ENCODE data around the gene LCN12.
"Not testable (repeated sequence)": the region's sequence is repeated elsewhere in the genome, so short reads cannot be mapped to it uniquely, and the experiment has no call there.

Gene LCN12

DNA sequence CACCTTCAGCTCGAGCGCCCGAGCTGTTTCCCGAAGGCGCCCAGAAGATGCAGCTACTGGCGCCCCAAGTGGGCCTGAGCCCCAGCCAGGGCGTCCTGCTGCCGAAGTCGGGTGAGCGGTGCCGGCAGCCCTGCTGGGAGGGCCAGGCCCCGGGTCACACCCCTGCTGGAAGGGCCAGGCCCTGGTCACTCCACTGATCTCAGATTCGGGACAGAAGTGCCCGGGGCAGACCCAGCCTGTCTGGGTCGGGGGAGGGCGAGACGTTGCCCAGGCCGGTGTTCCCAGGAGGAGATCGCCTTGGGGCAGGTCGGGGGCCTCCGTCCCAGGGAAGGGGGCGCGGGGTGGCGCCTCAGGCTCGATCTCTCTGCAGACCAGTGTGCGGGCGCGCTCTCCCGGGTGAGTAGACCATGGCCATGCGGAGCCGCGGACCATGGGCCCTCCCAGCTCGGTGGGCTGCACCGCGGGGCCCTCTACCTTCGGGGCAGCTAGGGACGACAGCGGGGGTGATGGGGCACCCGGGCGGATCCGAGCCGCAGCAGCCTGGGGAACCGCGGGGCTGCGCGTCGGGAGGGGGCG, 33.0 kb downstream of the LCN12 start:
- in situ Hi-C loops (cut with MboI; ENCODE audit: low sequenced_read_pairs), result no loop called here

DNA sequence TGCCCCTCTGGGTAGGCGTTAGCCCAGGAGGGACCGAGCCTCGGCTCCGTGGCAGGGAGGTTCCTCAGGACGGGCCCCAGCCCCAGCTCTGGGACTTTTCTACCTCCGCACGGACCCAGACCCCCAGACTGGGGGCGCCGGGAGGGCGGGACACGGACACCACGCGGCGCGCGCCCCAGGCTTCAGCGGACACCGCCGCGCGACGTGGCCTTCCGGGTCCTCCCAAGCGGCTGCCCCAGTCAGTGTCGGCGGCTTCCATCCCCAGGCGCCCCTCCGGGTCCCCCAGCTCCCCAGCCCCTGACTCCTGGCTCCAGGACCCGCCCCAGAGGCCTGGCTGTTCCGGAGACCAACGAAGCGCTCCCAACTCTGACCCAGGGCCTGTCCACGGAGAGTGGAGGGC, 33.8 kb downstream of the LCN12 start:
- in situ Hi-C loops (cut with MboI; ENCODE audit: low sequenced_read_pairs), result no loop called here

DNA sequence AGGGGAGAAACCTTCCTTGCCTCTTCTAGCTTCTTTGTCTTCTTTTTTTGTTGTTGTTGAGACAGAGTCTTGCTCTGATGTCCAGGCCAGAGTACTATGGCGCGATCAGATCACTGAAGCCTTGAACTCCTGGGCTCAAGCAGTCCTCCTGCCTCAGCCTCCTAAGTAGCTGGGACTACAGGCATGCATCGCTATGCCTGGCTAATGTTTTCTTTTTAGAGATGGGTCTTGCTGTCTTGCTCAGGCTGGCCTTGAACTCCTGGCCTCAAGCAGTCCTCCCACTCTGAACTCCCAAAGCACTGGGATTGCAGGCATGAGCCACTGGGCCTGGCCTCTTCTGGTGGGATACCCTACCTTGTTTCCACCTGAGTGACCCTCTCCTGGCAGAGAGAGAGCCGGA, 36.8 kb downstream of the LCN12 start:
- in situ Hi-C loops (cut with MboI; ENCODE audit: low sequenced_read_pairs), result no loop called here

DNA sequence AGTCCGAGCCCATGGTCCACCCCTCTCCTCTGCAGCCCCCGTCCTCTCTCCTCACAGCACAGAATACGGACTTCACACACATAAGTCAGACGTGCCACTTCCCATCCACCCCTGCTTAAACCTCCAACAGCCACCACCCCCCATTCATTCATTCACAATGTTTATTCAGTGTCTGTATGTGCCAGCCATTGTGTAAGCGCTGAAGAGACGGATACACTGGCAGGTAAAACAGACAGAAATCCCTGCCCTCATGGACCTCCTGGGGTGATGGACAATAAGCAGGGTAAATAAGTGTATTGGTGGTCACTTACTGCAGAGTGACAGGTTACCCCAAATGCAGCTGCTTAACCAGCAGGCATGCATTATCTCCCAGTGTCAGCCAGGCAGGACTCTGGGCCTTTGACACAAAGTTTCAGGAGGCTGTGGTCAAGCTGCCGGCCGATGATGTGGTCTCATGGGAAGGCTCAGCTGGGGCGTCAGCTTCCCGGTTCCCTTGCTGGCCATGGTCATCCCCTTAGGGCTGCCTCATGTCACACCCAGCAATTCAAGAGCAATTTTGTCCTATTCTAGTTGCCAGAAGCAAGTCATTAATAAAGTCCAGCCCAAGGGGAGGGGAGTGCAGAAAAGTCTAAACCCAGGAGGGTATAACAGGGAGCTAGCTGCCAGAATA, 38.3 kb downstream of the LCN12 start:
- in situ Hi-C loops (cut with MboI; ENCODE audit: low sequenced_read_pairs), result no loop called here

DNA sequence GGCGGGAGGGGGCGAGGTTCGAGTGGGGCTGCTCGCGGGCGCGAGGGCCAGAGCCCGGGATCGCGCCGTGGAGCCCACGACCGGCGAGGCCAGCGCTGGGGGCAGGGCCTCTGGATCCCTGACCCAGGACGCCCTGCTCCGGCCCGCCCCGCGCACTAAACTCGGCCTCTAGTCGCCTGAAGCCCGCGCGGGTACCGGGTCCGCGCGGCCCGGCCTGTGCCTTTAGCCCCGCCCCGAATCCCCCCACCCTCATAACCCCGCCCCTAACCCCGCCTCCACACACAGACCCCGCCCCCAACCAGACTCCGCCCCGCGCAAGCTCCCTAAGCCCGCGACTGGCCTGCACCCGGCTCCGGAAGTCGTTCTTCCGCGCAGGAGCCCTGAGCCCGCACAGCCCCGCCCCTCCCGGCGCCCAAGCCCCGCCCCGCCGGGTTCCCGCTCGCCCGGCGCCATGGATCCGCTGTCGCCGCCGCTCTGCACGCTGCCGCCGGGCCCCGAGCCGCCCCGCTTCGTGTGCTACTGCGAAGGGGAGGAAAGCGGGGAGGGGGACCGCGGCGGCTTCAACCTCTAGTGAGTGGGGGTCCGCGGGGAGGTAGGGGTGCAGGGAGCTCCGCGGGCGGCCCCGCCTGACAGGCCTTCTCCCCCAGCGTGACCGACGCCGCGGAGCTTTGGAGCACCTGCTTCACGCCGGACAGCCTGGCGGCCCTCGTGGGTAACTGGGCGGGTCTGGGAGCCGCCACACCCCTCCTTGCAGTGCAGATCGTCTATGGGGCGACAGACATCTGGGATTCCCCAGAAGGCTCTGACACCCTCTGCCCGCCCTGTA, 40.1 kb downstream of the LCN12 start, which contains the start of gene PAXX:
TSS of gene PAXX (plus strand) at position 430 of the 826 bp plus-strand sequence. CDS start at position 452, 22 bp downstream.
- in situ Hi-C loops (cut with MboI; ENCODE audit: low sequenced_read_pairs), result no loop called here

DNA sequence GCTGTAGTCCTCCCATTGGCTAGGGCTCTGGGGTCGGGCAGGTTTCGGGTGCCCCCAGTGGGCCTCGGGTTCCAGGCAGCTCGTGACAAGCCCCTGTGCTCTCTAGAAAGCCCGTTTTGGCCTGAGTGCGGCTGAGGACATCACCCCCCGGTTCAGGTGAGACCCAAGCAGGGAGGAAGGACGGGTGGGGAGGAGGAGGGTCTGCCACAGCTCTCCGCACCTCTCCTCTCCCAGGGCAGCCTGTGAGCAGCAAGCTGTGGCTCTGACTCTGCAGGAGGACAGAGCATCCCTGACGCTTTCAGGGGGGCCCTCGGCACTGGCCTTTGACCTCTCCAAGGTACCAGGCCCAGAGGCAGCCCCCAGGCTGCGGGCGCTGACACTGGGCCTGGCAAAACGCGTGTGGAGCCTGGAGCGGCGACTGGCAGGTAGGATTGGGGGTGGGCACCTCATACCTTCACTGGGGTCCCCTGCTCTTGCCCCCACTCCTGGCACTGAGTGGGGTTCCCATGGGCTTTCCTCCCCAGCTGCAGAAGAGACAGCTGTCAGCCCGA, 40.8 kb downstream of the LCN12 start:
- in situ Hi-C loops (cut with MboI; ENCODE audit: low sequenced_read_pairs), result no loop called here

DNA sequence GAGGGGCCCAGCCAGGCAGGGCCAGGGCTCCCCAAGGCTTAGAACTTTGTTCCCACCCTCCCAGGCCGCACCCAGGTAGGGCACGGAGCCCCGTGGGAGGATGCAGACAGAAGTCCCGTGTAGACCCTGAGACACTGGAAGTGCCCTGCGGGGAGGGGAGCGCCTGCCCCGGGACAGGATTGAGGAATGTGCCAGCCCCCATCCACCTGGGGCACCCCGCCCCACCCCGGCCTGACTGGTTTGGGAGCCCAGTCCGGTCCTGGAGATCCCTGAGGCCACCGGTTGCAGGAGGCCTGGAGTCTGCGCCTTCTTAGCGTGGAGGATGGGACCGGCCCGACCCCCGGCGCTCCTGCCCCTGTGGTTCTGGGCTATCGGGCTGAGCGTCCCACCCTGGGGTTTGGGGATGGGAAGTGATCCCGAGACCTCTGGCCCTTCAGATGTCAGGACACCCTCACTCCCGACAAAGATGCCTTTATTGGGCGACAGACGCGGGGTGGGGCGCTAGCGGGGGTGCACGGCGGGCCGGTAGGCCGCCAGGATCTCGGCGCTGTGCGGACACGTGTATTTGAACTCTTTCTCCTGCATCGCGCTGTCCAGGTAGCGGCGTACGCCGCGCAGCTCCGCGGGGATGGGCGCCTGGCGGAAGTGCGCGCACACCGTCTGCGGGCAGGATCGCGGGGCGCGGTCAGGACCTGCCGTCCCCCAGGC, 42.3 kb downstream of the LCN12 start:
- in situ Hi-C loops (cut with MboI; ENCODE audit: low sequenced_read_pairs), result no loop called here

DNA sequence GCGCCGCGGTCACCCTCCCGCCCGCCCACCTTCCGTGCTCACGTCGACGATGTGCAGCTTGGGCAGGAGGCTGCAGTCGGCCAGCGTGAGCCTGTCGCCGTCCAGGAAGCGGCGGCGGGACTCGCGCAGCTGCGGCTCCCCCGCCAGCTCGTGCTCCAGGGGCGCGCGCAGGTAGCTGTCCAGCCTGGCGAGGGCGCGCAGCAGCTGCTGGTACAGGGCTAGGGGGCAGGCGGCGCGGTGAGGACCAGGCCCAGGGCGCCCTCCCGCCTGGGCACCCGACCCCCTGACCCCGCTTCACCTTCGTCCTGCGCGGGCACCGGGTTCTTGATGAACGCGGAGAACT, 42.8 kb downstream of the LCN12 start:
- in situ Hi-C loops (cut with MboI; ENCODE audit: low sequenced_read_pairs), result no loop called here

DNA sequence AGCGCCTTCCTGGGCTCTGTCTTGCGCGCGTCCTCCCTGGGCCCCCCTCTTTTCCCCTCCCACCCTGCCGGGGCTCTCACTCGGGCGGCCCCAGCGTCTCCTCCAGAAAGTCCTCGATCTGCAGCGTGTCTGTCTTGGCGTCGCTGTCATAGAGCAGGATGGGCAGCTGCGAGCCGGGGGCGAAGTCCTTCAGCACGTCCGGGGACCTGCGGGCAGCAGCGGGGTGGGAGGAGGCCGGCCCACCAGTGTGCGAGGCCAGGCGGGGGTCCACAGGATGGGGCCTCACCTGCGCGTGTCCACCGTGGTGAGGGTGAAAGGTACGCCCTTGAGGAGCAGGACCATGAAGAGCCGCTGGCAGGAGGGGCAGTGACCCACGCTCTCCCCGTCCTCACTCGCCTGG, 43.3 kb downstream of the LCN12 start:
- in situ Hi-C loops (cut with MboI; ENCODE audit: low sequenced_read_pairs), result no loop called here

DNA sequence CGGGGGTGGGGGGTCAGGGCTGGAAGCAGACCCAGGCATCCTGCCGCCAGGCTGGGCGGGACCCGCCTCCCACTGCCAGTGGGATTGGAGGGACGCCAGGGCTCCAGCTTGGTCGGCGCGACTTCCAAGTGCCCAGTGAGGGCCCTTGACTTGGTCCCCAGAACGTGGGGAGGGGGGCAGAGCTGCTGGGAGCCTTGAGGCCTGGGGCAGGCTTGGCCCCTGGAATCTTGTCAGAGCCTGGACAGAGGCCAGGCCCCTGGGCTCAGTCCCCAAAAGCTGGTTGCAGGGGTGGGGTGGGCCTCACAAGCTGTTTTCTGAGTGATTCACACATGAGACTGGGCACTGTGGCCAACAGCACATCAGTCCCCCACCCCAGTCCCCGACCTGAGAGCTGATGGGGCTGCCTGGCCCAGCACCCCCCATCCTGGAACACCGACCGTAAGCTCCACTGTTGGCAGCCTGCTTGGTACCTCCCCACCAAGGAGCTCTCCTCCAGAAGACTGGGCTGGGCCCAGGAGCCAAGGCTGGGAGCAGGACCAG, 43.8 kb downstream of the LCN12 start:
- in situ Hi-C loops (cut with MboI; ENCODE audit: low sequenced_read_pairs), result no loop called here

DNA sequence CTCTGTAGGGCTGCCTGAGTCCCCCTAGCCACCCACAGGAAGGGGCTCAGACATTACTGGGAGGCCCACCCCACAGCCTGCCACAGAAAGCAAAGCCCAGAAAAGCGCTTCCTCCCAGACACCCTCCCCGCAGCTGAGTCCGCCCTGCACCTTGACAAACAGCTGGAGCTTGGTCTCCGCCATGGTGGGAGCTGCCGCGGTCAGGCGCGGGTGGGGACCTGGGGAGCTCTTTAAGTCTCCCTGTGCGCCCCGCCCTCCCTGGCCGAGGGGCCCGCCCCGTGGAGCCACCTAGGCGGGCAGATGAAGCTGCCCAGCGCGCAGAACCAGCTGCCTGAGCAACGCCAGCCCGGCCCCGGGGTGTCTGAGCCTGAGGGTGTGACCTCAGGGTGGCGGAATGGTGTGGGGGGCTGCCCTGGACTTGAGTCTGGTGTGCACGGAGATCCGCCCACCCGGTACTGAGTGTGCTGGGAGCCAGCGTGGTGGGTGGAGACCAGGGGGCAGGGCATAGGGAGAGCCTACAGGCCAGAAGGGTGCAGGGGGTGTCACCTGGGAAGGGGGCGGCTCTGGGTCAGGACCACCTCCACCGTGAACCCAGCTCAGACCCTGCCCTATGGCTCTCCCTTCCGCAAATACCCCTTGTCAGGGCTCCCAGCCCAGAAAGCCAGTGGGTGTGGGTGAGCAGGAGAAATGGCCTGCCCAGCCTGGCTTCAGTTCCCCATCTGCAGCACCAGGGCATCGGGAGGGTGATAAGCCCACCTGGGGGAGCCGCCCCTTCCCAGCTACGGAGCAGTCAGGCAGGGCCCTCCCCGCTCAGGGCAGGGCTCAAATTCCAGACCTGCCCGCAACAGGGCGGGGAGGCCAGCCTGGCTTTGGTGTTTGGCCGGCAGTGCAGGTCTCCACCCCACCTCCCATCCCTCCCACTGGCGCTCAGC, 44.6 kb downstream of the LCN12 start, which contains the start of gene CLIC3:
TSS of gene CLIC3 (minus strand) at position 208 of the 932 bp plus-strand sequence. CDS start at position 183, 25 bp downstream.
- in situ Hi-C loops (cut with MboI; ENCODE audit: low sequenced_read_pairs), result no loop called here

DNA sequence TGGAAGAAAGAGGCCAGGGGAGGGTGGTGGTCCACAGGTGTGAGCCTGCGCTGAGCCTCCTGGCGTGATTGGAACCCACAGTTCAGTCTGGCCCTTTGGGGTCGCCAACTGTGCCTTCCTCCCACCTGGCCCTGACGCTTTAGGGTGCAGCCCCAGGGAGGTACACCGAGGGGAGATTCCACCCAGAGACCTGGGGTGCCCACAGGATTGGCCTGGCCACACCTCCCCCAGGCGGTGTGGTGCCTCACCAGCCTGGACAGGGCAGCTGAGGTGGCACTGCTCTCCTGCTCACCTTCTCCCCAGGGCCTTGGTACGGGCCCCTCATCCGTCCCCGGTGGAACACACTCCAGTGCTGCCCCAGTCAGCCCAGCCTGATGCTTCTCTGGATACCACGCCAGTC, 45.3 kb downstream of the LCN12 start:
- in situ Hi-C loops (cut with MboI; ENCODE audit: low sequenced_read_pairs), result no loop called here

DNA sequence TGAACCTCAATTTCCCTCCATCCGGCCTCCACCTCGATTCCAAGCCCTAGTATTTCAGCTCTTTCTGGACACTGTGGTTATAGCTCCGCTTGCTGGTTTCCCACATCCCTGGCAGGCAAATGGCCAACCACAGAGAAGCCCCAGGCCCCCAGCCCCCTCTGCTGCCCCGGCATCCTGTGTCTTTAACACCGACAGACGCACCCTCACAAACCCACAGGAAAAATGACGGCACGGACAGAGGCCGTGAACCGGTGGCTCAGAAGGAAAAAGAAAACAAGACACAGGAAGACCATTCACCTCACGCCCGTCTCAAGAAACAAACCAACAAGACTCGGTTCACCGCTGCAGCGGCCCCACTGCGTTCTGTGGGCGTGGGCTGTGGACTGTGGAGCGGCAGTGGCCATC, 45.8 kb downstream of the LCN12 start:
- in situ Hi-C loops (cut with MboI; ENCODE audit: low sequenced_read_pairs), result no loop called here

DNA sequence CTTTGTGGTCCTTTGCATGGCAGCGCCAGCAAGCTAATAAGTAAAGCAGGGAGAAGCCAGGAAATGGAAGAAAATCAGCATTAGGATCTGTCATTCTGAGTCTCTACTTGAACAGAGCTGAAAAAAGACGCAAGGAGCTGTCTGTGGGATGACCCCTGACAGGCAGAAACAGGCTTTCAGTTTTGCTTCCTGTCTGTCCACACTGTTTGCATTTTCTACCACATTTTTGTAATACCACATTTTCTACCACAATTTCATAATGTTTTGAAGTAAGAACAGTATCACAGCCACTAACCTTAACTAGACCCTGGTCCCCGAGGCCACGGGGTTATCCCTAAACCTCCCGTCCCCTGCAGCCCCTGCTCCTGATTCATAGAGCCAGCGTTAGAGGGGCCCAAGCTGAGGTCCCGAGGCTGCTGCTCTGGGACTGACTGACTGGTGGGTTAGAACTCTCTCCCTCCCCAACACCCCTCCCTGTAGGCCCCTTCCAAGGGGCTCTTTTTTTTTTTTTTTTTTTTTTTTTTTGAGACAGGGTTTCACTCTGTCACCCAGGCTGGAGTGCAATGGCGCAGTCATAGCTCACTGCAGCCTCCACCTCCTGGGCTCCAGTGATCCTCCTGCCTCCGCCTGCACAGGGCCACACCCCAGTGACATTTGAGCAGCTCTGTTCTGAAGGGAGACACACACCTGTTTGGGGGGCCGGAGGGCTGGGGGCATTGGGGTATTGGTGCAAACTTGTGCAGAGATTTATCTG, 48.3 kb downstream of the LCN12 start:
- in situ Hi-C loops (cut with MboI; ENCODE audit: low sequenced_read_pairs), result no loop called here

DNA sequence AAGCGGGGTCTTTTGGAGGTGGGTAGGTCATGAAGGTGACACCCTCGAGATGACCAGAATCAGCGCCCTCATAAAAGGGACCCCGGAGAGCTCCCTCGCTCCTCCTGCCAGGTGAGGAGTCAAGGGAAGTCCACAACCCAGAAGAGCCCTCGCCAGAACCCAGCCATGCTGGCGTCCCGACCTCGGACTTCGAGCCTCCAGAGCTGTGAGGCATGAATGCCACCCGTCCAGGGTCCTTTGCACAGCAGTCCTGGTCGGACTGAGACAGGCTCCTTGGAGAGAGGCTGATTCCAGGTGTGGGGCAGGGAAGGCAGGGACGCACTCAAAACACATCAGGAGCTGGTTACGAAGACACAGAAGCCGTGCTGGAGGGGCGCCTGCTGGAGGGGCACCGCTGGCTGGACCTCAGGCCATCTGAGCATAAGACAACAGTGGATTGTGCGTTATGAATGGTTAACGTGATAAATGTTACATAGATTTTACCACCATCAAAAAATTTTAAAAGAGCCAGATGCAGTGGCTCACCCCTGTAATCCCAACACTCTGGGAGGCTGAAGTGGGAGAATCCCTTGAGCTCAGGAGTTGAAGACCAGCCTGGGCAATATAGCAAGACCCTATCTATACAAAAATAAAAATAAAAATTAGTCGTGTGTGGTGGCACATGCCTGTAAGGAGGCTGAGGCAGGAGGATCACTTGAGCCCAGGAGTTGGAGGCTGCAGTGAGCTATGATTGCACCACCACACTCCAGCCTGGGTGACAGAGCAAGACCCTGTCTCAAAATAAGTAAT, 50.0 kb downstream of the LCN12 start:
- in situ Hi-C loops (cut with MboI; ENCODE audit: low sequenced_read_pairs), result no loop called here

DNA sequence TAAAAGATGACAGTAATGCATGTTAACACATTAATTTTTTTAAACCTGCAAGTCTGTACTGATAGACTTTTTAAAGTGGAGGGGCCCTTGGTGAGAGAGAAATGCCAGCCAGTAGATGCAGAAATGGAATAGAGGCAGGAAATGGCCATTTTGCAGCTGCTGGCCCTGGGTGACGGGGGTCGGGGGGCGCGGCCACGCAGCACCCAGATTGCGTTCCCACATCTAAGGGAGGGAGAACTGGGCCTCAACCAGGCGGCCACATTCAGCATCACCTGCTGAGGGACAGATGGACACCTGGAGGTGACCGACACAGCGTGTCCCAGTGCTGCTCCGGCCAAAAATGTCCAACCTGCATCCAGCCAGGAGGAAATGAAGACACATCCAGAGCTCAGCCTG, 50.6 kb downstream of the LCN12 start:
- in situ Hi-C loops (cut with MboI; ENCODE audit: low sequenced_read_pairs), result no loop called here

DNA sequence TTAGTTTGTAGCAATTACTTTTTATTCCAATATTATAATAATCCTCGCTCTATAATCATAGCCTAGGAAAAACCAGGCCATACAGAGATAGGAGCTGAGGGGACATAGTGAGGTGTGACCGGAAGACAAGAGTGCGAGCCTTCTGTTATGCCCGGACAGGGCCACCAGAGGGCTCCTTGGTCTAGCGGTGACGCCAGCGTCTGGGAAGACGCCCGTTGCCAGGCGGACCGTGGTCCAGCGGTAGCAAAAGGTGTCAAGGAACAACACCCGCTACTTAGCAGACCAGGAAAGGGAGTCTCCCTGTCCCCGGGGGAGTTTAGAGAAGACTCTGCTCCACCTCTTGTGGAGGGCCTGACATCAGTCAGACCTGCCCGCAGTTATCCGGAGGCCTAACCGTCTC, 52.2 kb downstream of the LCN12 start:
- in situ Hi-C loops (cut with MboI; ENCODE audit: low sequenced_read_pairs), result not testable (repeated sequence)

All from HL-60/S4 treated with retinoic acid at 250 ng/mL for 4 days and 3 days (cell line).